H9 (cell line): ENCODE results near the gene ANXA7. TPM values are rescaled to one million over a fixed set of nuclear protein-coding genes. Genes with fewer than 3 reads are reported as not detected.

Experiments
- DNase-seq: peaks from one replicate; pipeline ENCODE4 v3.0.0-alpha.2; 2017
- H2AFZ ChIP-seq: one replicate; pipeline ENCODE4 v1.6.1; 2013; ENCODE audit warnings: mild to moderate bottlenecking, low read length, control low read depth, moderate library complexity
- H2AK5ac ChIP-seq: 2 replicates; pipeline ENCODE4 v1.6.1; 2013; ENCODE audit warnings: low read length, control low read depth, mixed read lengths; ENCODE audit not compliant: insufficient read length
- H2BK120ac ChIP-seq: one replicate; pipeline ENCODE4 v1.6.1; 2013; ENCODE audit warnings: low read depth, mild to moderate bottlenecking, low read length, control low read depth, inconsistent platforms; ENCODE audit not compliant: poor library complexity, severe bottlenecking
- H2BK12ac ChIP-seq: 2 replicates; pipeline ENCODE4 v1.6.1; 2013; ENCODE audit warnings: low read length, control low read depth, mixed read lengths, low read depth; ENCODE audit not compliant: insufficient read length
- H2BK15ac ChIP-seq: 2 replicates; pipeline ENCODE4 v1.6.1; 2013; ENCODE audit warnings: low read depth, low read length, control low read depth
- H2BK20ac ChIP-seq: one replicate; pipeline ENCODE4 v1.6.1; 2013; ENCODE audit warnings: low read depth, mild to moderate bottlenecking, low read length, control low read depth, inconsistent platforms; ENCODE audit not compliant: poor library complexity, severe bottlenecking
- H2BK5ac ChIP-seq: 2 replicates; pipeline ENCODE4 v1.6.1; 2013; ENCODE audit warnings: low read length, control low read depth, mixed read lengths; ENCODE audit not compliant: insufficient read length
- H3K14ac ChIP-seq: 2 replicates; pipeline ENCODE4 v1.6.1; 2013; ENCODE audit warnings: low read length, control low read depth; ENCODE audit not compliant: insufficient read depth
- H3K18ac ChIP-seq: 2 replicates; pipeline ENCODE4 v1.6.1; 2013; ENCODE audit warnings: low read depth, mild to moderate bottlenecking, mixed read lengths, low read length, control low read depth; ENCODE audit not compliant: insufficient read length
- H3K23ac ChIP-seq: 2 replicates; pipeline ENCODE4 v1.6.1; 2013; ENCODE audit warnings: low read length, control low read depth, mixed read lengths, low read depth; ENCODE audit not compliant: insufficient read length
- H3K23me2 ChIP-seq: 2 replicates; pipeline ENCODE4 v1.6.1; 2013; ENCODE audit warnings: low read depth, mild to moderate bottlenecking, mixed read lengths, low read length, control low read depth; ENCODE audit not compliant: insufficient read length, poor library complexity, severe bottlenecking
- H3K27ac ChIP-seq: 2 replicates; pipeline ENCODE4 v1.5.1; 2013; ENCODE audit warnings: low read length, control low read depth, mixed read lengths, low read depth; ENCODE audit not compliant: insufficient read length
- H3K27me3 ChIP-seq: 2 replicates; pipeline ENCODE4 v1.6.1; 2013; ENCODE audit warnings: low read length, control low read depth, inconsistent platforms; ENCODE audit not compliant: insufficient read depth
- H3K4ac ChIP-seq: 2 replicates; pipeline ENCODE4 v1.6.1; 2013; ENCODE audit warnings: low read depth, mild to moderate bottlenecking, control low read depth, inconsistent platforms, low read length, moderate library complexity
- H3K4me1 ChIP-seq: 2 replicates; pipeline ENCODE4 v1.6.1; 2013; ENCODE audit warnings: low read length, control low read depth, inconsistent platforms; ENCODE audit not compliant: insufficient read depth
- H3K4me2 ChIP-seq: 2 replicates; pipeline ENCODE4 v1.6.1; 2013; ENCODE audit warnings: low read length, control low read depth, mixed read lengths; ENCODE audit not compliant: insufficient read length, insufficient read depth
- H3K56ac ChIP-seq: 2 replicates; pipeline ENCODE4 v1.6.1; 2013; ENCODE audit warnings: low read depth, mild to moderate bottlenecking, mixed read lengths, low read length, control low read depth; ENCODE audit not compliant: insufficient read length
- H3K79me1 ChIP-seq: 2 replicates; pipeline ENCODE4 v1.6.1; 2013; ENCODE audit warnings: low read depth, mild to moderate bottlenecking, moderate library complexity, low read length, control low read depth, inconsistent platforms; ENCODE audit not compliant: insufficient read depth, poor library complexity, severe bottlenecking
- H3K79me2 ChIP-seq: 2 replicates; pipeline ENCODE4 v1.6.1; 2013; ENCODE audit warnings: low read length, control low read depth, inconsistent platforms; ENCODE audit not compliant: insufficient read depth
- H3K9ac ChIP-seq: 2 replicates; pipeline ENCODE4 v1.6.1; 2013; ENCODE audit warnings: low read length, control low read depth, mixed read lengths; ENCODE audit not compliant: insufficient read length; ENCODE audit errors: extremely low read depth
- H3K9me3 ChIP-seq: one replicate; pipeline ENCODE4 v1.6.1; 2013; ENCODE audit warnings: low read depth, low read length, inconsistent platforms; ENCODE audit not compliant: control insufficient read depth
- H3T11ph ChIP-seq: one replicate; pipeline ENCODE4 v1.6.1; 2013; ENCODE audit warnings: mild to moderate bottlenecking, low read length, control low read depth, inconsistent platforms
- H4K20me1 ChIP-seq: one replicate; pipeline ENCODE4 v1.6.1; 2013; ENCODE audit not compliant: control insufficient read depth, insufficient read length, insufficient read depth
- H4K5ac ChIP-seq: 2 replicates; pipeline ENCODE4 v1.6.1; 2013; ENCODE audit warnings: low read depth, mild to moderate bottlenecking, mixed read lengths, low read length, control low read depth; ENCODE audit not compliant: insufficient read length
- H4K8ac ChIP-seq: replicated peaks from 2 replicates; pipeline ENCODE4 v1.6.1; 2013; ENCODE audit warnings: low read length, control low read depth, mixed read lengths, low read depth; ENCODE audit not compliant: insufficient read length
- H4K91ac ChIP-seq: 2 replicates; pipeline ENCODE4 v1.6.1; 2013; ENCODE audit warnings: low read depth, mild to moderate bottlenecking, moderate library complexity, mixed read lengths, low read length, control low read depth; ENCODE audit not compliant: insufficient read length
- H3K27ac Mint-ChIP-seq, 3 experiments: 2 replicates in 2 of 3; 3 replicates in 1 of 3; pipeline ENCODE4 v1.8.0; 2020 to 2021; ENCODE audit warnings: mixed read lengths in 3 of 3, mild to moderate bottlenecking in 1 of 3, moderate library complexity in 1 of 3
- H3K27me3 Mint-ChIP-seq: 2 replicates; pipeline ENCODE4 v1.8.0; 2021; ENCODE audit warnings: low read depth, mild to moderate bottlenecking, moderate library complexity, mixed read lengths
- H3K36me3 Mint-ChIP-seq, 3 experiments: 2 replicates in 2 of 3; 3 replicates in 1 of 3; pipeline ENCODE4 v1.8.0; 2020 to 2021; ENCODE audit warnings: low read depth in 3 of 3, mixed read lengths in 3 of 3; ENCODE audit not compliant: insufficient read depth in 1 of 3
- H3K4me1 Mint-ChIP-seq, 2 experiments: 2 replicates each; pipeline ENCODE4 v1.8.0; 2020; ENCODE audit warnings: mixed read lengths in 2 of 2
- H3K4me3 Mint-ChIP-seq, 2 experiments: 2 replicates in 1 of 2; 3 replicates in 1 of 2; pipeline ENCODE4 v1.8.0; 2020 to 2021; ENCODE audit warnings: mild to moderate bottlenecking in 2 of 2, mixed read lengths in 2 of 2, moderate library complexity in 1 of 2
- H3K9me3 Mint-ChIP-seq, 2 experiments: 2 replicates in 1 of 2; 3 replicates in 1 of 2; pipeline ENCODE4 v1.8.0; 2020; ENCODE audit warnings: mild to moderate bottlenecking in 2 of 2, mixed read lengths in 2 of 2, moderate library complexity in 1 of 2
- CTCF ChIP-seq: fragments of 200-600 bp; sonication (generic); conservative IDR thresholded peaks from 3 replicates; pipeline ENCODE4 v1.8.0; 2021; ENCODE audit warnings: antibody characterized with exemption, mild to moderate bottlenecking
- total RNA-seq: library from RNA; stranded (reverse); gene quantifications from 2 replicates; pipeline ENCODE4 v1.2.1, GENCODE V29; 2021

ANXA7 gene
- total RNA-seq, 1 experiment from 2014 or later: 84.6 TPM

GRCh38 chr10:73423309-73423708 lies 9.5 kb upstream of the ANXA7 start:
- H3K79me2 ChIP-seq: no peaks in the 10 kb centered on the region
- no peak overlapping the region for H3K4me2 ChIP-seq
- H3K27me3 ChIP-seq: no peaks in the 10 kb centered on the region
- H3K18ac ChIP-seq: no peak overlapping the region
- no peak overlapping the region for H3K9ac ChIP-seq
- H4K20me1 ChIP-seq: no peaks in the 10 kb centered on the region
- Mint-ChIP-seq H3K4me3 (no peak overlapping the region), H3K36me3 (peaks cover 6 to 46% (median 25%) of the 10 kb centered on the region in 3 experiments; a peak in 4 of 7 replicates), H3K4me1 (no peaks in the 10 kb centered on the region), H3K9me3 (no peaks in the 10 kb centered on the region), H3K27ac (no peak overlapping the region), H3K27me3 (no peaks in the 10 kb centered on the region)
- no peak for DNase-seq
- no peaks in the 10 kb centered on the region for H3K9me3 ChIP-seq
- no peak overlapping the region for H2AFZ ChIP-seq
- no peak overlapping the region for H4K91ac ChIP-seq
- no peak overlapping the region for H2BK20ac ChIP-seq
- no peak overlapping the region for H2BK120ac ChIP-seq
- no peaks in the 10 kb centered on the region for H3K79me1 ChIP-seq
- H4K5ac ChIP-seq: no peak overlapping the region
- no peak overlapping the region for H2BK5ac ChIP-seq
- no peaks in the 10 kb centered on the region for H3K4me1 ChIP-seq
- H3K56ac ChIP-seq: no peak overlapping the region
- H3K27ac ChIP-seq: no peak overlapping the region
- no peak overlapping the region for H2BK12ac ChIP-seq
- H4K8ac ChIP-seq: no peak overlapping the region
- H3T11ph ChIP-seq: no peak overlapping the region
- H3K23ac ChIP-seq: no peak overlapping the region
- no peaks in the 10 kb centered on the region for H3K23me2 ChIP-seq
- H2AK5ac ChIP-seq: no peak overlapping the region
- H3K14ac ChIP-seq: no peak overlapping the region
- TF ChIP-seq CTCF: no peak
- no peak overlapping the region for H2BK15ac ChIP-seq
- H3K4ac ChIP-seq: no peak overlapping the region
